NCI-H2029 treated with DMSO at 0.1 percent for 48 hours (cell line): ENCODE results near the gene PDSS2.
"Not testable (repeated sequence)": the region's sequence is repeated elsewhere in the genome, so short reads cannot be mapped to it uniquely, and the experiment has no call there.

Source experiments
- DNase-seq: peaks from one replicate; lab custom pipeline; 2025; lab: John Stamatoyannopoulos, UW

PDSS2 gene

GRCh38 chr6:107118540-107118939 lies 340.8 kb downstream of the PDSS2 start:
- DNase-seq: not testable (repeated sequence)

DNA sequence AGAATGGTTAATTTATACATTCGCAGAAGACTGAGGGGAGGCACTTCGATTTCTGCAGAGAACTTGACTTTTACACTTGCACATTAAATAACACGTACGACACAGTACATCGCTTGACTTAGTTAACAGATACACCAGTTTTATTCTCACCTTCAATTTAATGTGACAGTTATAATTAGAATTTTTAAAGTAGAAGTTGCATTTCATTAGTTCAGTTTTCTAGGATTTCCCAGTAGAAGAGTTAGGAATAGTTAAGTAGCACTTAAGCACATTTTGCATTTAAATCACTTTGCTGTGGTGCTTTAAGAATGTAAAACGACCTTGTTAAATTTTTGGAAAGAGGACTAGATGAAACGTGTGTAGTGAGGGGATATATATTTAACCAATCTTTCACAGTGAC lies 342.4 kb downstream of the PDSS2 start:
- no peak for DNase-seq

DNA sequence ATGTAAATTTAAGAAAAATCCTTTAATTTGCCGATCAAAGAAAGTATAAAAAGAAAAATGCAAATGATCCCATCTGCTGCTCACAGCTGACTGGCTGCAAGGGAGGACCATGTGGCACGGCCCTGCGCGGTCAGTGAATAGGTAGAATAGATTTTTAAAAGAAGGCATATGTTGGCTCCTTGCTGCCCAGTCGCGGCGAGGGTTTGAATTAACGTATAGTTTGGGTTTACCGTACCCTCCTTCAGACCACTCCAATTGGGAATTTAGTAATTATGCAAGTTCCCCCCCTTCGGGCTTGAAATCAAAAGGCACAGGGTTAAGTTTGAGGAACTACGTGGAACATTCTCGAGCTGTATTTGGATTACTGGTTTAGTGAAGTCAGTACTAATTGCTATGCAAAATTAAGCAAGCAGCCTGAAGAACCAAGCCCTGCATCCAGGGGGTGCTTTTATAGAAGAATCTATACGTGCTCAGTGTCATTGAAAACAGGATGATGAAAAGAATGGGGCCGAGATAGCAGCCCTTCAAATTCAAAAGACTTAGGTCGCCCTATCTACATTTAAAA lies 343.0 kb downstream of the PDSS2 start:
- DNase-seq: no peak

DNA sequence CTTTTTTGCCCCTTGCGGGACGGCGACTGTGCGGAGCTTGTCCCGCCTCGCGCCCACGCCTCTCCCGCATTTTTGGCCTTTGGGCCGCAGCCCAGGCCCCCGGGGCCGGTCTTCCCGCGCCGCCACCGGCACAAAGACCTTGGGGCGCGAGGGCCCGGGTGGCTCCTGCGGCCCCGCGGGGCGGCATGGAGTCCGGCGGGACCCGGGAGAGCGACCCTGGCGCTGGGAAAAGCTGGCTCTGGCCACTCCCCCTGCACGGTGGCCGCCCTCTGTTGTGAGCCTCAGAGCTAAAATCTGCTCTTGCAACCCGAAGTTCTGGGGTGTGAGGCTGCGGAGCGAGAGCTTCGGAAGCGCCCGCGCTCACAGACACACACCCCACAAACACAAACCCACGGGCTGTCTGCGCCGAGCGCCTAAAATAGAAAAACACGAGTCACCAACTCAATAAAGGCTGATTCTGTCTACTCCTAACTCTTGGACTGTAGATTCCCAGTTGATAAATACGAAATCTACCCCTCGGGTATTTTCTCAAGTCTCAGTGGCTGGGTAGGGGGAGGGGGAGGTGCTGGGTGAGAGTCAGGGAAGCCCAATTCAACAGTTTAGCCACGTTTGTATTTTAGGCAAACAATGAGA lies 343.6 kb downstream of the PDSS2 start:
- DNase-seq: peak; percentile 67

GRCh38 chr6:107114926-107115694 lies 344.3 kb downstream of the PDSS2 start, which contains the start of gene BEND3:
Gene BEND3 (minus strand): TSS chr6:107115515. CDS start chr6:107099285, 16,230 bp downstream.
- no peak for DNase-seq

GRCh38 chr6:107114213-107114925 lies 345.0 kb downstream of the PDSS2 start:
- DNase-seq: peak; percentile 49

- no peak for DNase-seq
Observed at GRCh38 chr6:107110200-107110599, 349.2 kb downstream of the PDSS2 start.

DNA sequence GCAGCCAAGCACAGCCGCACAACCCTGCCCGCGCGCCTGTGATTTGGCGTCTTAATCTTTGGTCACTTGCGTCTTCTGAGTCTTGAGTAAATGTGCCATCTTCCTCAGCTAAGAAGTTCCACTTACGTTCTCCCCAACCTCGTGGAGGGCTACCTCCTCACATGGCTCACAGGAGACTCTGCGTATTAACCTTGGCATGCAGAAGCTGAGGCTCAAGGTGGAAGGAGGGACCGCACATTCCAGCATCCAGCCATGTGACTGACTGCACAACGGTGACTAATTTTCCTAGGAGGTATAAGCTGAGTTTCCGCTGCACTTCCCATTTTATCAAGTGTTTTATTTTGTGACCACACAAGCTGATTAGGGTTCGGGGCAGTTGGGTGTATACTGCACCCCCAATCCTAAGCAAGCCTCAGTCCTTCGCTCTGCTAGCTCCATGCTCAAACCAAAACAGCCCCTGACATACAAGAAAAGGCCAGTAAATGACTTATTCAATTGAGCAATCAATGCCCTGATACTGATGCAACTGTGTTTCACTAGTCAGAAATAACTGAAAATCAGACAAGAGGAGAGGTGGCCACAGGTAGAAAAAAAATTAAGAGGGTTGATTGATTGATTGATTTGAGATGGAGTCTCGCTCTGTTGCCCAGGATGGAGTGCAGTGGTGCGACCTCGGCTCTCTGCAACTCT lies 351.0 kb downstream of the PDSS2 start:
- no peak for DNase-seq

GRCh38 chr6:107107791-107108190 lies 351.6 kb downstream of the PDSS2 start:
- DNase-seq: no peak

- DNase-seq: no peak
Observed at GRCh38 chr6:107106165-107106564, 353.2 kb downstream of the PDSS2 start.

GRCh38 chr6:107105511-107106116 lies 353.8 kb downstream of the PDSS2 start:
- no peak for DNase-seq

DNA sequence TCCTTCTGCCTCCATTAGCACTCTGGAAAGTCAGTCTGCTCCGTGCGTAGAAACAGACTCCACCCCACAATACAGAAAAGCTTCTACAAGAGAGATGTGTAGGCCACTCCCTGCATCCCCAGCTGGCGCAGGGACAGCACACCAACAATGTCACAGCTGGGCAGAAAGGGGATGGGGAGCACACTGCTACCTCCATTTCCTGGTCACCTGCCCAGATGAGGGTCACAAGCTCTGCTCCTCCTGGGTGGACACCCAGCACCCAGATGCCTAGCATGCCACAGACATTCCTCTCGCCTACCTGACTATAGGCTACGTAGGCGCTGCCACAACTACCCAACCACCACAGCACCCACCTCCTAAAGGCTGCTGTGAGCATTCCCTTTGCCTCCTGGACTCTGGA lies 356.3 kb downstream of the PDSS2 start:
- no peak for DNase-seq
